ENCODE data around the gene GRK1.

Gene GRK1

GRCh38 chr13:113784645-113785024 lies 117.6 kb downstream of the GRK1 start:
- no peak for TF ChIP-seq GATA1 (IDR thresholded peaks at IDR 0.05; ENCODE audit: low read depth, low read length)
- no peak for TF ChIP-seq POLR2A (IDR thresholded peaks at IDR 0.05; ENCODE audit: low read length)
- DNase-seq: no peak

- TF ChIP-seq GATA1 (IDR thresholded peaks at IDR 0.05; ENCODE audit: low read depth, low read length) (no peak), POLR2A (IDR thresholded peaks at IDR 0.05; ENCODE audit: low read length) (no peak)
- DNase-seq: no peak
Observed at GRCh38 chr13:113785051-113786010, 118.3 kb downstream of the GRK1 start.

GRCh38 chr13:113786262-113786841 lies 119.3 kb downstream of the GRK1 start:
- no peak for DNase-seq
- TF ChIP-seq POLR2A (IDR thresholded peaks at IDR 0.05; ENCODE audit: low read length) (no peak), GATA1 (IDR thresholded peaks at IDR 0.05; ENCODE audit: low read depth, low read length) (no peak)

Measured in erythroblast (primary cell).